Mammary epithelial cell (primary cell): ENCODE measurements around the gene FAM241B.

ENCODE experiments used
- EZH2 ChIP-seq: IDR thresholded peaks from 2 replicates; pipeline ENCODE4 v1.6.1; 2012; ENCODE audit warnings: low read length, inconsistent platforms, borderline replicate concordance
- TF ChIP-seq, protein P1 (sequence below), 2 donors: IDR thresholded peaks in 1 of 2; conservative IDR thresholded peaks in 1 of 2; 2 replicates each; pipeline ENCODE4 v1.5.1; 2011 to 2012; ENCODE audit warnings: inconsistent platforms in 2 of 2, low read length in 2 of 2, mild to moderate bottlenecking in 2 of 2, control low read depth in 1 of 2, low read depth in 1 of 2; ENCODE audit not compliant: insufficient read depth in 1 of 2; ENCODE audit errors: extremely low read depth in 1 of 2

DNA sequence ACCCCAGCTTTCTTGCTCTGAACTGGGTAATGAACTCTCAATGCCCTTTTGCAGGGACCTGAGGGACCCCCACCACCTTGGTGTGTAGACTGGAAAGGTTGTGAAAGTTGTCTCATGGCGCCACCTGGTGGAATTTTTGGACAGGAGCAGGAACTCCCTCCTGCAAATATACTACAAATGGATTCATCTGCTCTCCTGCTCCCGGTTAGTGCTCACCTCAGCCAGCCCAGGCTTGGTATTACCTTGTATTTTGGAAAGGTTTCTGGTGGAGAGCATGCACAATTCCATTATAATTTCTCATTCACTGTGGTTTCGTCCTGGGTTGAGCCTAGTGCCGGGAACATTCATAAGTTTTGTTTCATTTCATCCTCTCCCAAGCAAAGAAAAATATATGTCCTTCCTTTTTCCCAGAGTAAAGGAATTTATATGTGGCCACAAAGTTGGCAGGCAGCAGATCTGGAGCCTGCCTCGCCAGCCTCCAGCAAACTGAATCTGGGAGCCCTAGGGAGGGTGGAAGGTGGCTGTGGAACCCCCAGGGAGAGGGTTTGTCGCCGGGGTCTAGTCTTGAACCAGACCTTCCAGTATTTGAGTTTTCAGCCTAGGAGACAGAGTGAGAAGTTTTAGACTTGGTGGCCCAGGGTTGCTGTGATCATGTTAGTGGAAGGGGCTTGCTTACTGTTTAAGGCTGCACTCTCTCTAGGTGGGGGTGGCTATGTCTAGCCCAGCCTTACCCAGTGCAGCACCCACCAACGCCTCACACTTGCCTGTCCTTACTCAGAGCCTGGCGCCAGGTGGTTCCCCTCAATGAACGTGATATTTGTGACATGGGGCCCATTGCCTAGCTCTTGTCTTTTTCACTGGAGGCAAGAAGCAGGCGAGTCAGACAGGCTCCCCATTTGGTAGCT, 9.5 kb downstream of the FAM241B start:
- TF ChIP-seq, protein P1, sequence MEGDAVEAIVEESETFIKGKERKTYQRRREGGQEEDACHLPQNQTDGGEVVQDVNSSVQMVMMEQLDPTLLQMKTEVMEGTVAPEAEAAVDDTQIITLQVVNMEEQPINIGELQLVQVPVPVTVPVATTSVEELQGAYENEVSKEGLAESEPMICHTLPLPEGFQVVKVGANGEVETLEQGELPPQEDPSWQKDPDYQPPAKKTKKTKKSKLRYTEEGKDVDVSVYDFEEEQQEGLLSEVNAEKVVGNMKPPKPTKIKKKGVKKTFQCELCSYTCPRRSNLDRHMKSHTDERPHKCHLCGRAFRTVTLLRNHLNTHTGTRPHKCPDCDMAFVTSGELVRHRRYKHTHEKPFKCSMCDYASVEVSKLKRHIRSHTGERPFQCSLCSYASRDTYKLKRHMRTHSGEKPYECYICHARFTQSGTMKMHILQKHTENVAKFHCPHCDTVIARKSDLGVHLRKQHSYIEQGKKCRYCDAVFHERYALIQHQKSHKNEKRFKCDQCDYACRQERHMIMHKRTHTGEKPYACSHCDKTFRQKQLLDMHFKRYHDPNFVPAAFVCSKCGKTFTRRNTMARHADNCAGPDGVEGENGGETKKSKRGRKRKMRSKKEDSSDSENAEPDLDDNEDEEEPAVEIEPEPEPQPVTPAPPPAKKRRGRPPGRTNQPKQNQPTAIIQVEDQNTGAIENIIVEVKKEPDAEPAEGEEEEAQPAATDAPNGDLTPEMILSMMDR (conservative IDR thresholded peaks at IDR 0.05 in 1 of 2, IDR thresholded peaks at IDR 0.05 in 1 of 2; ENCODE audit: extremely low read depth in 1 of 2, insufficient read depth in 1 of 2, low read depth in 1 of 2, low read length in 2 of 2), result peak; percentile 81 to 90
- TF ChIP-seq EZH2, result no peak
